GM21390 (cell line): Measurements from ENCODE around the gene AKAP13.
"Not testable (repeated sequence)": the region's sequence is repeated elsewhere in the genome, so short reads cannot be mapped to it uniquely, and the experiment has no call there.

ENCODE experiments used
- ATAC-seq: cut with Tn5 transposase; IDR thresholded peaks from one replicate; pipeline ENCODE4 v1.9.1; 2021; ENCODE audit not compliant: unreplicated experiment

Gene AKAP13

GRCh38 chr15:85649372-85649771, 269.0 kb downstream of the AKAP13 start:
- ATAC-seq = no peak

DNA sequence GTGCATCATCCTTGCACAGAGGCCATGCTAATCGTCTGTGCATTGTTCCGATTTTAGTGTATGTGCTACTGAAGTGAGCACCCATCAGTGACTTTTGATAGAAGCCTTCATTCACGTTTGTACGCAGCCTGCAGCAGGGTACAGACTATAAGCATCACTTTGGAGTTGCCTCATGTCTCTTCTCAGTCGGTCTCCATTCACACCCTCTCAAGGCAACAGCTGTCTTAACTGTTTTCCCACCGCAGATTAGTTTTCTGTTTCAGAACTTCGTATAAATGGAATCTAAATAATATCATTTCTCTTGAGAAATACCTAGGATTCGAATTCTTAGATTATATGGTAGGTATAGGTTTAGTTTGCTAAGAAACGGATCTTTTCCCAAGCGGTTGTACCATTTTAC, 271.1 kb downstream of the AKAP13 start:
- ATAC-seq = no peak

- ATAC-seq = no peak
Observed at GRCh38 chr15:85652457-85652856, 272.1 kb downstream of the AKAP13 start.

DNA sequence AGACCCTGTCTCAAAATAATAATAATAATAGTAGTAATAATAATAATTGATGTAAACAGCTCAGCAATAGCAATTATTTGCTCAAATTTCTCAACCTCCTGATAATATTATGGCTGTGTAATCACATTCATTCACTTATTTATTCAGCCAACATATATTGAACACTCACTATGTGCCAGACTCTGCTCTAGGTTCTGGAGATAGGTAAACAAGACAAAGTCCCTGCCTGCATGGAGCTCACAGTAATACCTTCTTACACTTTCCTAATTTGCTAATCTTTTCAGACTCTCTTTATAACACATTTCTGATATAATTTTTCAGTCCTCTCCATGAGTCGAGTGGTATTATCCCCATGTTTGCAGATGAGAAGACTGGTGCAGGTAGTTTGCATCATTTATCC, 276.7 kb downstream of the AKAP13 start:
- ATAC-seq = no peak

GRCh38 chr15:85658816-85659215, 278.4 kb downstream of the AKAP13 start:
- no peak for ATAC-seq

DNA sequence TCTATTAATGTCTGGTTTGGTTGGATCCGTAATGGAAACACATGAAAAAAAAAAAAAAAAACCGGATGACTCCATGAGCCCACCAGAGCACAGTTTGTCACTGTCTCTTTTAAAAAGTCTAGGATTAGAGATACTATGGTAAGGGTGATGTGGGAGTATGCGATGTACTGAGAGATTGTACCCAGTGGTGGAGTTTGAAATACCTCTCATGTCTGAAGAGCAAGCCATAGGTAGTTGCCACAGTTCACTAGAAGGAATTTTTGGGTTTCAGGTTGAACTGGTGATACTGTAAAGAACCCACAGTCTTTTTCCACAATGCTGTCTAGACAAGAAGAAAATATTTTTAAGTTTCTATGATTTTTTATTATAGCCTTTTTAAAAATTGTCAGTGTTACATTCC, 281.5 kb downstream of the AKAP13 start:
- ATAC-seq = no peak

DNA sequence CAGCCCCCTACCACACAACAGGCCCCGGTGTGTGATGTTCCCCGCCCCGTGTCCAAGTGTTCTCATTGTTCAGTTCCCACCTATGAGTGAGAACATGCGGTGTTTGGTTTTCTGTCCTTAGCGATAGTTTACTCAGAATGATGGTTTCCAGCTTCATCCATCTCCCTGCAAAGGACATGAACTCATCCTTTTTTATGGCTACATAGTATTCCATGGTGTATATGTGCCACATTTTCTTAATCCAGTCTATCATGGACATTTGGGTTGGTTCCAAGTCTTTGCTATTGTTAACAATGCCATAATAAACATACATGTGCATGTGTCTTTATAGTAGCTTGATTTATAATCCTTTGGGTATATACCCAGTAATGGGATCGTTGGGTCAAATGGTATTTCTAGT, 285.3 kb downstream of the AKAP13 start:
- not testable (repeated sequence) for ATAC-seq

DNA sequence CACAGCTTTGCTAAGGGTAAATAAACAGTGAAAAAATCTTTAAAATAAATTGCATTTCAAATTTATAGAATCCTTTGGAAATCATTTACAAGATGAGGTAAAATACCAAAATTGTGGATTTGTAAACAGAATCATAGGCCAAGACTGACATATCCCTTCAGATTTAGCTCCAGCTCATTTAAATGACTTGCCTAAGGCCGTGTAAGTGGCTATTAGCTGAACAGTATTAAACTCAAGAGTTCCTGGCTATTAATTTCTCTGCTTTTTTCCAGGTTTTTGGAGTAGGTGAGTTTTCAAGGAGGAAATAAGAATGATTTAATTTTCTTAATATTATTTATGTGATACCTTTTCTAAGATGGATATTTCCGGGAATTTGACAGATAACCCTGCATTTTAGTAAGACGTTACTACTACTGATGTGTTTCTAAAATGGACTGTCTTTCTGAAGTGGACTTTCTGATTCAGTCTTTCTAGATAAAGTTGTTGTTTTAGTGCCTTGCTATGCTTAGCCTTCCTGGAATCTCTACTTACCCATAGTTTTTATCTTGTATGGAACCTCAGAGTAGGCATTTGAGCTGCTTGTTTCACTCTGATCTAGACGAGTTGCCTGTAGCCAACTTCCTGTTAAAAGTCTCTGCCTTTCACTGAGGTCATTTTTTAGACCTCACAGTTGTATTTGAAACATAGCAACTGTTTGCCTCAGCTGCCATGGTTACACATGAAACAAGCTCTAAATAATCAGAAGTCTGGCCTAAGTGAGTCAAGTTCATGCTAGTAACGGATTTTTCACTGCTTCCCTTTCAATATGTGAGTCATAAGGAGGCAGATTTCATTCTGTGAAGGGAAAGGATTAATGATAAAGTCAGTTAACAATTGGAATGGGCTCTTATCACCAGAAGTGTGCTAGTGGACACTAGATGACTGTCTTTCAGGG, 287.4 kb downstream of the AKAP13 start:
- peak; percentile 97 for ATAC-seq

- ATAC-seq = no peak
Observed at GRCh38 chr15:85671156-85671555, 290.8 kb downstream of the AKAP13 start.

- ATAC-seq = no peak
Observed at GRCh38 chr15:85672332-85673084, 292.1 kb downstream of the AKAP13 start.

GRCh38 chr15:85673326-85673725, 292.9 kb downstream of the AKAP13 start:
- ATAC-seq = no peak

DNA sequence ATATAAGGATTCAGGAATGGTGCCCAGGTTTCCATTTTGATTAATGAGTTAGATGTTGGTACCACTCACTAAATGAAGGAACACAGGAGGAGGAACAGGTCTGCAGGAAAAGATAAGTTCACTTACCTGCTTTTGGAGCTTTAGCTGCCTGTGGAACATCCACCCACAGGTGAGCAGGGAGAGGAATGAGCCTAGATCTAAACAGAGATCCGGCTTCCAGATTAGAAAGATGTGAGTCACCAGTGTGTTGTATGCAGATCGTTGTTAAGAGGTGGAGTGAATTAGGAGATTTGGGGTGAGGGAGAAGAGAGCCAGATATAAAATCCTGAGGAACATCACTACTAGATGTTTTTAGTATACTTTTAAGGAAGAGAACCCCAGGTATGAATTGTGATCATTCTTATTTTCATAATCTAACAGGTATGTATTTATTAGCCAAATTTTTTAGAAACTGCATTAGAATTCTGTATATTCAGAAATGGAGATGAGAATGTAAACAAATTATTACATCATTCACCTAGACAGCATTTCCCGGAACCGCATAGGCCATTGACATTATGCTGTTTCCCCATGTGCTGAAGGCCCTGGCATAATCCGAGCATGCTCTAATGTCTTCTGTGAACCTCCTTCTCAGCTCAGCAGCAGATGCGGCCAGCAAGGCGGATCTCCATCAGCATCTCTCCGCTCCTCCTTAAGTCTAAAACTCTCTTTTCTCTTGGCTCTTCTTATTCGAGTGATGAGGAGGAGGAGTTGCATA, 296.1 kb downstream of the AKAP13 start:
- no peak for ATAC-seq

- ATAC-seq = no peak
Observed at GRCh38 chr15:85679231-85679630, 298.8 kb downstream of the AKAP13 start.

DNA sequence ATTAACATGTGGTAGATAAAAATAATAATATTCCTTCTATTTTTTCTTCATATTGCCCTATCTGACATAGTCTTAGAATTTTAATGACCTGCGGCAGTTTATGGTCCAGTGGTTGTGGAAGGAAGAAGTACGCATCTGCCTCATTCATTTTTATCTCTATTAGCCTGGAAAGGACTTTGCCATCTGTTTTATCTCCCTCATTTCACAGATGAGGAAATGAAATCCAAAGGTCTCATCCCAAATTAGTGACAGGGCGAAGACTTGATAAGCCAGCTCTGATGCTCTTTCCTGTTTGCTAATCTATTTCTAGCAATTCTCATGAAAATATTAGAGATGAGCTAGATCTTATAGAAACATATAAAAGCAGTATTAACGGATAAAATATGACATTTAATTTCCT, 301.0 kb downstream of the AKAP13 start:
- no peak for ATAC-seq

- no peak for ATAC-seq
Observed at GRCh38 chr15:85684174-85684710, 303.8 kb downstream of the AKAP13 start.

GRCh38 chr15:85685356-85685755, 305.0 kb downstream of the AKAP13 start:
- no peak for ATAC-seq

GRCh38 chr15:85687329-85687728, 306.9 kb downstream of the AKAP13 start:
- ATAC-seq = no peak

DNA sequence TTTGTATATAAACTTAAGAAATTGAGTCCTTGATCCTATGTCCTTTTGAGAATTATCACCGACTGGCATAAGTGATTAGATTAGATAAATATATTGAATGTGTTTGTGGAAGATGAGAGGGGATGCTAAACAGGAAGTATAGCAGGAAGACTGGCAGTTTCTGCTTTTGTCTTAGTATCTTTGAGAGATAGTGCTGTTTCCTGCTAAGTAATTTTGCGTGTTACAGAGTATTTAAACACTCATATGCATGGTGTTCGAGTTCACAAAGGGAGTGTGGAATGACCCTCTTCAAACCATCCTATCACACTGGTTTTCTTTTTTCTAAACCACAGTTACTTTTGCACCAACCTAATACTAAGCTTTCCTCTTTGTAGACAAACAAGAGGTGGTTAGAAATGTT, 308.3 kb downstream of the AKAP13 start:
- ATAC-seq = no peak

GRCh38 chr15:85689729-85690128, 309.3 kb downstream of the AKAP13 start:
- ATAC-seq = peak; percentile 42

GRCh38 chr15:85690561-85691231, 310.3 kb downstream of the AKAP13 start:
- peak; percentile 42 for ATAC-seq
